ENCODE data around the gene C2.
"Not testable (repeated sequence)": the region's sequence is repeated elsewhere in the genome, so short reads cannot be mapped to it uniquely, and the experiment has no call there.

DNA sequence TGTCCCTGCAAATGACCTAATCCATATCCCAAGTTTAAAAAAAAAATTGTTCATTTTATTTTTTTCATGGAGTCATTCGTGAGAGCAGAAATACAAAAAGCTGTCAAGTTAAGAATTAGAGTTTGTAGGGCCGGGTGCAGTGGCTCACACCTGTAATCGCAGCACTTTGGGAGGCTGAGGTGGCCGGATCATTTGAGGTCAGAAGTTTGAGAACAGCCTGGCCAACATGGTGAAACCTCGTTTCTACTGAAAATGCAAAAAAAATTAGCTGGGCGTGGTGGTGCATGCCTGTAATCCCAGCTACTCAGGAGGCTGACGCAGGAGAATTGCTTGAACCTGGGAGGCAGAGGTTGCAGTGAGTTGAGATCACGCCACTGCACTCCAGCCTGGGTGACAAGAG is 20.8 kb upstream of the C2 start:
- not testable (repeated sequence) for TF ChIP-seq CHD2 (IDR thresholded peaks at IDR 0.05; ENCODE audit: low read length, partially characterized antibody); SIN3A (IDR thresholded peaks at IDR 0.05; ENCODE audit: borderline replicate concordance, low read depth, low read length); EZH2phosphoT487 (IDR thresholded peaks at IDR 0.05; ENCODE audit: borderline replicate concordance, low read depth); RAD21 (IDR thresholded peaks at IDR 0.05; ENCODE audit: low read length)
- TF ChIP-seq, protein P1, sequence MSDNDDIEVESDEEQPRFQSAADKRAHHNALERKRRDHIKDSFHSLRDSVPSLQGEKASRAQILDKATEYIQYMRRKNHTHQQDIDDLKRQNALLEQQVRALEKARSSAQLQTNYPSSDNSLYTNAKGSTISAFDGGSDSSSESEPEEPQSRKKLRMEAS (IDR thresholded peaks at IDR 0.05; ENCODE audit: low read depth), result not testable (repeated sequence)
- TF ChIP-seq, protein P2, sequence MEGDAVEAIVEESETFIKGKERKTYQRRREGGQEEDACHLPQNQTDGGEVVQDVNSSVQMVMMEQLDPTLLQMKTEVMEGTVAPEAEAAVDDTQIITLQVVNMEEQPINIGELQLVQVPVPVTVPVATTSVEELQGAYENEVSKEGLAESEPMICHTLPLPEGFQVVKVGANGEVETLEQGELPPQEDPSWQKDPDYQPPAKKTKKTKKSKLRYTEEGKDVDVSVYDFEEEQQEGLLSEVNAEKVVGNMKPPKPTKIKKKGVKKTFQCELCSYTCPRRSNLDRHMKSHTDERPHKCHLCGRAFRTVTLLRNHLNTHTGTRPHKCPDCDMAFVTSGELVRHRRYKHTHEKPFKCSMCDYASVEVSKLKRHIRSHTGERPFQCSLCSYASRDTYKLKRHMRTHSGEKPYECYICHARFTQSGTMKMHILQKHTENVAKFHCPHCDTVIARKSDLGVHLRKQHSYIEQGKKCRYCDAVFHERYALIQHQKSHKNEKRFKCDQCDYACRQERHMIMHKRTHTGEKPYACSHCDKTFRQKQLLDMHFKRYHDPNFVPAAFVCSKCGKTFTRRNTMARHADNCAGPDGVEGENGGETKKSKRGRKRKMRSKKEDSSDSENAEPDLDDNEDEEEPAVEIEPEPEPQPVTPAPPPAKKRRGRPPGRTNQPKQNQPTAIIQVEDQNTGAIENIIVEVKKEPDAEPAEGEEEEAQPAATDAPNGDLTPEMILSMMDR (IDR thresholded peaks at IDR 0.05), result not testable (repeated sequence)

Measured in SK-N-SH (cell line).